ENCODE results near the gene CST6.
A peak's percentile ranks its signal among the peaks of the same experiment; 100 is the strongest.
"Not testable (repeated sequence)": the region's sequence is repeated elsewhere in the genome, so short reads cannot be mapped to it uniquely, and the experiment has no call there.

Gene CST6

GRCh38 chr11:65983589-65983987 lies 28.2 kb upstream of the CST6 start:
- DNase-seq = no peak
- ATAC-seq = no peak

- ATAC-seq = no peak
Measured at GRCh38 chr11:65987336-65987735, 24.5 kb upstream of the CST6 start.

GRCh38 chr11:65988791-65989592 lies 22.8 kb upstream of the CST6 start:
- peak; percentile 89 for DNase-seq
- peak; percentile 100 for ATAC-seq

More at GRCh38 chr11:65987336-65987735, 24.5 kb upstream of the CST6 start:
- DNase-seq = no peak

GRCh38 chr11:65992056-65992455 lies 19.8 kb upstream of the CST6 start:
- no peak for DNase-seq
- no peak for ATAC-seq

- no peak for ATAC-seq
Measured at GRCh38 chr11:65997286-65997685, 14.5 kb upstream of the CST6 start.

GRCh38 chr11:66001942-66002647 lies 9.7 kb upstream of the CST6 start, which contains the start of the genes BANF1 and EIF1AD:
Gene BANF1 (plus strand): TSS chr11:66002503. CDS start chr11:66003251, 748 bp downstream.
Gene EIF1AD (minus strand): TSS chr11:66002157. CDS start chr11:66000389, 1,768 bp downstream.
- peak; percentile 91 for ATAC-seq
- DNase-seq = peak; percentile 92

More at GRCh38 chr11:65997286-65997685, 14.5 kb upstream of the CST6 start:
- DNase-seq = no peak

- ATAC-seq (peak; percentile 70), DNase-seq (no peak)
Measured at GRCh38 chr11:66002648-66003225, 9.1 kb upstream of the CST6 start.

GRCh38 chr11:66003291-66003690 lies 8.5 kb upstream of the CST6 start:
- no peak for DNase-seq
- ATAC-seq = no peak

GRCh38 chr11:66004186-66004585 lies 7.6 kb upstream of the CST6 start:
- DNase-seq (no peak), ATAC-seq (no peak)

GRCh38 chr11:66006134-66006890 lies 5.5 kb upstream of the CST6 start:
- ATAC-seq = no peak
- no peak for DNase-seq

GRCh38 chr11:66006891-66007176 lies 5.0 kb upstream of the CST6 start:
- ATAC-seq = no peak

GRCh38 chr11:66007201-66007634 lies 4.6 kb upstream of the CST6 start:
- no peak for ATAC-seq
- DNase-seq = no peak

More at GRCh38 chr11:66006891-66007176, 5.0 kb upstream of the CST6 start:
- no peak for DNase-seq

- no peak for ATAC-seq
Measured at GRCh38 chr11:66008095-66008467, 3.7 kb upstream of the CST6 start.

GRCh38 chr11:66008468-66009101 lies 3.2 kb upstream of the CST6 start:
- ATAC-seq = no peak
- no peak for DNase-seq

More at GRCh38 chr11:66008095-66008467, 3.7 kb upstream of the CST6 start:
- DNase-seq = no peak

GRCh38 chr11:66010036-66010435 lies 1.8 kb upstream of the CST6 start:
- DNase-seq, ATAC-seq: not testable (repeated sequence)

GRCh38 chr11:66011239-66011784 lies 496 bp upstream of the CST6 start:
- DNase-seq (no peak), ATAC-seq (no peak)

GRCh38 chr11:66012371-66012945 lies 650 bp downstream of the CST6 start:
- ATAC-seq = no peak
- DNase-seq = no peak

GRCh38 chr11:66012946-66013761 lies 1.3 kb downstream of the CST6 start:
- no peak for ATAC-seq

GRCh38 chr11:66013762-66014100 lies 1.9 kb downstream of the CST6 start:
- ATAC-seq (no peak), DNase-seq (no peak)

More at GRCh38 chr11:66012946-66013761, 1.3 kb downstream of the CST6 start:
- DNase-seq = no peak

- no peak for DNase-seq
- no peak for ATAC-seq
Measured at GRCh38 chr11:66014804-66015453, 3.1 kb downstream of the CST6 start.

Data from stimulated activated naive CD8-positive, alpha-beta T cell treated with anti-CD3 and anti-CD28 coated beads, Interleukin-15, Interleukin-2, amounts not matched to agents 100 U/mL and 50 U/mL, for 24 hours (primary cell).